ENCODE measurements around the gene GPRIN1.
"Not testable (repeated sequence)": the region's sequence is repeated elsewhere in the genome, so short reads cannot be mapped to it uniquely, and the experiment has no call there.

Gene GPRIN1

GRCh38 chr5:176595386-176595943 lies 14.5 kb downstream of the GPRIN1 start:
- no peak for DNase-seq

GRCh38 chr5:176594554-176594953 lies 15.4 kb downstream of the GPRIN1 start:
- no peak for DNase-seq

- no peak for DNase-seq
These were observed 16.6 kb downstream of the GPRIN1 start for GRCh38 chr5:176593273-176593869.

GRCh38 chr5:176592573-176592972 lies 17.4 kb downstream of the GPRIN1 start:
- no peak for DNase-seq

- not testable (repeated sequence) for DNase-seq
These were observed 18.3 kb downstream of the GPRIN1 start for GRCh38 chr5:176591667-176592066.

GRCh38 chr5:176590035-176590717 lies 19.8 kb downstream of the GPRIN1 start:
- no peak for DNase-seq

- no peak for DNase-seq
These were observed 20.8 kb downstream of the GPRIN1 start for GRCh38 chr5:176589039-176589769.

- no peak for DNase-seq
These were observed 21.7 kb downstream of the GPRIN1 start for GRCh38 chr5:176588297-176588696.

GRCh38 chr5:176587398-176587797 lies 22.6 kb downstream of the GPRIN1 start:
- DNase-seq: no peak

GRCh38 chr5:176583076-176583475 lies 26.9 kb downstream of the GPRIN1 start:
- DNase-seq: no peak

GRCh38 chr5:176581361-176581760 lies 28.6 kb downstream of the GPRIN1 start:
- no peak for DNase-seq

- no peak for DNase-seq
These were observed 30.6 kb downstream of the GPRIN1 start for GRCh38 chr5:176579323-176579722.

GRCh38 chr5:176578391-176578808 lies 31.6 kb downstream of the GPRIN1 start:
- DNase-seq: peak; percentile 34

- no peak for DNase-seq
These were observed 32.4 kb downstream of the GPRIN1 start for GRCh38 chr5:176577312-176578176.

GRCh38 chr5:176575488-176576422 lies 34.2 kb downstream of the GPRIN1 start:
- no peak for DNase-seq

- no peak for DNase-seq
These were observed 34.9 kb downstream of the GPRIN1 start for GRCh38 chr5:176575066-176575465.

- no peak for DNase-seq
These were observed 35.7 kb downstream of the GPRIN1 start for GRCh38 chr5:176574297-176574591.

GRCh38 chr5:176573564-176574296 lies 36.2 kb downstream of the GPRIN1 start:
- peak; percentile 73 for DNase-seq

GRCh38 chr5:176570044-176570443 lies 39.9 kb downstream of the GPRIN1 start:
- DNase-seq: no peak

GRCh38 chr5:176568657-176569056 lies 41.3 kb downstream of the GPRIN1 start:
- no peak for DNase-seq

- no peak for DNase-seq
These were observed 44.1 kb downstream of the GPRIN1 start for GRCh38 chr5:176565760-176566288.
